Neural progenitor cell (in vitro differentiated cells): ENCODE results near the gene WDR64. TPM values are rescaled to one million over a fixed set of nuclear protein-coding genes. Genes with fewer than 3 reads are reported as not detected.

Experiments
- DNase-seq: peaks from one replicate; pipeline ENCODE4 v3.0.0-alpha.2; 2016; ENCODE audit warnings: low spot score
- H2AFZ ChIP-seq: fragments of 200-600 bp; sonication (generic); replicated peaks from 2 replicates; pipeline ENCODE4 v1.6.1; 2016; ENCODE audit warnings: antibody characterized with exemption
- H3F3A ChIP-seq: fragments of 200-600 bp; sonication (generic); 2 replicates; pipeline ENCODE4 v1.6.1; 2016; ENCODE audit warnings: antibody characterized with exemption, low read depth
- H3K27ac ChIP-seq: fragments of 200-600 bp; sonication (generic); 2 replicates; pipeline ENCODE4 v1.5.1; 2016; ENCODE audit warnings: mild to moderate bottlenecking
- H3K27me3 ChIP-seq: fragments of 200-600 bp; sonication (generic); 2 replicates; pipeline ENCODE4 v1.6.1; 2016; ENCODE audit warnings: mild to moderate bottlenecking, moderate library complexity
- H3K36me3 ChIP-seq: fragments of 200-600 bp; sonication (generic); 2 replicates; pipeline ENCODE4 v1.5.1; 2016
- H3K4me1 ChIP-seq: fragments of 200-600 bp; sonication (generic); 2 replicates; pipeline ENCODE4 v1.6.1; 2016; ENCODE audit warnings: mixed run types
- H3K4me2 ChIP-seq: fragments of 200-600 bp; sonication (generic); 2 replicates; pipeline ENCODE4 v1.6.1; 2016
- H3K4me3 ChIP-seq: fragments of 200-600 bp; sonication (generic); 2 replicates; pipeline ENCODE4 v1.5.1; 2016
- H3K79me2 ChIP-seq: fragments of 200-600 bp; sonication (generic); 2 replicates; pipeline ENCODE4 v1.6.1; 2016; ENCODE audit warnings: low read depth
- H3K9ac ChIP-seq: fragments of 200-600 bp; sonication (generic); 2 replicates; pipeline ENCODE4 v1.6.1; 2016
- H3K9me3 ChIP-seq: fragments of 200-600 bp; sonication (generic); 2 replicates; pipeline ENCODE4 v1.5.1; 2016; ENCODE audit warnings: low read depth
- H4K20me1 ChIP-seq: fragments of 200-600 bp; sonication (generic); 2 replicates; pipeline ENCODE4 v1.6.1; 2016; ENCODE audit warnings: low read depth
- H3K27ac Mint-ChIP-seq: 3 replicates; pipeline ENCODE4 v1.8.0; 2021; ENCODE audit warnings: mixed read lengths
- H3K27me3 Mint-ChIP-seq: 2 replicates; pipeline ENCODE4 v1.8.0; 2022; ENCODE audit warnings: low read depth, mild to moderate bottlenecking, inconsistent platforms, moderate library complexity, mixed read lengths; ENCODE audit not compliant: insufficient read depth
- H3K36me3 Mint-ChIP-seq: 3 replicates; pipeline ENCODE4 v1.8.0; 2021; ENCODE audit warnings: mixed read lengths
- H3K4me1 Mint-ChIP-seq: 3 replicates; pipeline ENCODE4 v1.8.0; 2021; ENCODE audit warnings: mixed read lengths
- H3K4me3 Mint-ChIP-seq: 3 replicates; pipeline ENCODE4 v1.8.0; 2021; ENCODE audit warnings: mild to moderate bottlenecking, moderate library complexity, mixed read lengths
- H3K9me3 Mint-ChIP-seq: 3 replicates; pipeline ENCODE4 v1.8.0; 2020; ENCODE audit warnings: mixed read lengths
- EZH2 ChIP-seq: fragments of 200-600 bp; sonication (generic); IDR thresholded peaks from 2 replicates; pipeline ENCODE4 v1.6.1; 2017; ENCODE audit warnings: antibody characterized with exemption, mild to moderate bottlenecking, moderate library complexity
- EZH2phosphoT487 ChIP-seq: fragments of 200-600 bp; sonication (generic); IDR thresholded peaks from 2 replicates; pipeline ENCODE4 v1.6.1; 2017; ENCODE audit warnings: antibody characterized with exemption
- total RNA-seq: library from RNA; depleted of rRNA; stranded (reverse); fragments of >200 nt; gene quantifications from 2 replicates; pipeline ENCODE4 v1.2.3, GENCODE V29; 2015; ENCODE audit warnings: low replicate concordance
- TF ChIP-seq, protein P1 (sequence below): fragments of 200-600 bp; sonication (generic); IDR thresholded peaks from 2 replicates; pipeline ENCODE4 v1.5.1; 2017; ENCODE audit warnings: antibody characterized with exemption, mild to moderate bottlenecking

WDR64 gene
- total RNA-seq, 1 donor from 2014 or later, result not detected

GRCh38 chr1:241767737-241768136, 115.7 kb downstream of the WDR64 start:
- Histone ChIP-seq H3K27me3 (no peaks in the 10 kb centered on the region), H3K4me1 (no peaks in the 10 kb centered on the region), H3K4me3 (no peak overlapping the region), H4K20me1 (no peaks in the 10 kb centered on the region), H3K36me3 (no peaks in the 10 kb centered on the region), H3K27ac (no peak overlapping the region), H3K4me2 (no peak overlapping the region), H3K79me2 (no peaks in the 10 kb centered on the region), H2AFZ (no peak overlapping the region), H3F3A (no peaks in the 10 kb centered on the region), H3K9me3 (no peaks in the 10 kb centered on the region), H3K9ac (no peak overlapping the region)
- Mint-ChIP-seq H3K27me3 (peaks cover 2% of the 10 kb centered on the region), H3K27ac (no peak overlapping the region), H3K9me3 (no peaks in the 10 kb centered on the region), H3K4me1 (no peaks in the 10 kb centered on the region), H3K36me3 (no peaks in the 10 kb centered on the region), H3K4me3 (no peak overlapping the region)
- TF ChIP-seq EZH2phosphoT487 (no peak), EZH2 (no peak)
- TF ChIP-seq, protein P1, sequence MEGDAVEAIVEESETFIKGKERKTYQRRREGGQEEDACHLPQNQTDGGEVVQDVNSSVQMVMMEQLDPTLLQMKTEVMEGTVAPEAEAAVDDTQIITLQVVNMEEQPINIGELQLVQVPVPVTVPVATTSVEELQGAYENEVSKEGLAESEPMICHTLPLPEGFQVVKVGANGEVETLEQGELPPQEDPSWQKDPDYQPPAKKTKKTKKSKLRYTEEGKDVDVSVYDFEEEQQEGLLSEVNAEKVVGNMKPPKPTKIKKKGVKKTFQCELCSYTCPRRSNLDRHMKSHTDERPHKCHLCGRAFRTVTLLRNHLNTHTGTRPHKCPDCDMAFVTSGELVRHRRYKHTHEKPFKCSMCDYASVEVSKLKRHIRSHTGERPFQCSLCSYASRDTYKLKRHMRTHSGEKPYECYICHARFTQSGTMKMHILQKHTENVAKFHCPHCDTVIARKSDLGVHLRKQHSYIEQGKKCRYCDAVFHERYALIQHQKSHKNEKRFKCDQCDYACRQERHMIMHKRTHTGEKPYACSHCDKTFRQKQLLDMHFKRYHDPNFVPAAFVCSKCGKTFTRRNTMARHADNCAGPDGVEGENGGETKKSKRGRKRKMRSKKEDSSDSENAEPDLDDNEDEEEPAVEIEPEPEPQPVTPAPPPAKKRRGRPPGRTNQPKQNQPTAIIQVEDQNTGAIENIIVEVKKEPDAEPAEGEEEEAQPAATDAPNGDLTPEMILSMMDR, result no peak
- DNase-seq, result no peak

- Histone ChIP-seq H4K20me1 (no peaks in the 10 kb centered on the region), H3K27me3 (no peaks in the 10 kb centered on the region), H3K4me3 (no peak overlapping the region), H3K79me2 (no peaks in the 10 kb centered on the region), H3K27ac (no peak overlapping the region), H3K9ac (no peak overlapping the region), H3K36me3 (no peaks in the 10 kb centered on the region), H3K4me2 (no peak overlapping the region), H3F3A (no peaks in the 10 kb centered on the region), H3K4me1 (no peaks in the 10 kb centered on the region), H2AFZ (no peak overlapping the region), H3K9me3 (no peaks in the 10 kb centered on the region)
- Mint-ChIP-seq H3K27ac (no peak overlapping the region), H3K36me3 (no peaks in the 10 kb centered on the region), H3K4me3 (no peak overlapping the region), H3K4me1 (no peaks in the 10 kb centered on the region), H3K9me3 (no peaks in the 10 kb centered on the region), H3K27me3 (peaks cover 2% of the 10 kb centered on the region)
- DNase-seq, result no peak
- TF ChIP-seq, protein P1, result no peak
- TF ChIP-seq EZH2 (no peak), EZH2phosphoT487 (no peak)
Measured at GRCh38 chr1:241770115-241770514, 118.0 kb downstream of the WDR64 start.

DNA sequence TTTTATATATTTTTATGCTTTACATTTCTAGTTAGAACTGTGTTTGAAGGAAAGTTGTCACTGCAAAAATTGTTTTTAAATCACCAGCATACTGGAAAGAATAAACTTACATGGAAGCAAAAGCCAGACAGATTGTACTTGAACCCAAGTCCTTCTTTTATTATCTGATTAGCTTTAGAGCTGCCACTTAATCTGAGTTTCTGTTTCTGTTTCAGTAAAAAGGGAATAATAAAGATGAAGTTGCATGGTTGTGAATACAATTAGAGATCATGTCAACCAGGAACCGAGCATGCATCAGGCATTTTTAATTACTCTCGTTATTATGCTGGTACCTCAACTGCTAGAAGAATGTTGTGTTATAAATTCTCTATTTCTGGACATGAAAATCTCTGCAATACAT, 119.0 kb downstream of the WDR64 start:
- Histone ChIP-seq H3K27ac (no peak overlapping the region), H3K4me2 (no peak overlapping the region), H3K79me2 (no peaks in the 10 kb centered on the region), H3K9ac (no peak overlapping the region), H3K36me3 (no peaks in the 10 kb centered on the region), H3K4me1 (no peaks in the 10 kb centered on the region), H4K20me1 (no peaks in the 10 kb centered on the region), H3K9me3 (no peaks in the 10 kb centered on the region), H2AFZ (no peak overlapping the region), H3K27me3 (no peaks in the 10 kb centered on the region), H3F3A (no peaks in the 10 kb centered on the region), H3K4me3 (no peak overlapping the region)
- TF ChIP-seq EZH2phosphoT487, result no peak
- no peak for TF ChIP-seq EZH2
- TF ChIP-seq, protein P1, result no peak
- no peak for DNase-seq
- no peak overlapping the region for H3K27ac Mint-ChIP-seq
- H3K27me3 Mint-ChIP-seq, result peaks cover 2% of the 10 kb centered on the region
- no peaks in the 10 kb centered on the region for H3K9me3 Mint-ChIP-seq
- H3K36me3 Mint-ChIP-seq, result no peaks in the 10 kb centered on the region
- H3K4me1 Mint-ChIP-seq, result no peaks in the 10 kb centered on the region
- no peak overlapping the region for H3K4me3 Mint-ChIP-seq
